K562 (cell line): ENCODE data around the gene POC1B. TPM values are rescaled to one million over a fixed set of nuclear protein-coding genes. Genes with fewer than 3 reads are reported as not detected.

Source experiments
- CAMTA2 ChIP-seq: fragments of 250-450 bp; sonication (Bioruptor Pico); conservative IDR thresholded peaks from 2 replicates; pipeline ENCODE4 v1.5.1; 2022
- COPS2 ChIP-seq: fragments of 450-650 bp; conservative IDR thresholded peaks from 2 replicates; pipeline ENCODE4 v1.6.1; 2016; ENCODE audit warnings: mild to moderate bottlenecking, moderate library complexity
- DACH1 ChIP-seq: fragments of 450-650 bp; IDR thresholded peaks from 2 replicates; pipeline ENCODE4 v1.6.1; 2018; ENCODE audit not compliant: partially characterized antibody
- DNMT1 ChIP-seq: fragments of 450-650 bp; IDR thresholded peaks from 2 replicates; pipeline ENCODE4 v1.6.1; 2016; ENCODE audit warnings: antibody characterized with exemption, mild to moderate bottlenecking
- E2F4 ChIP-seq: sonication (generic); formaldehyde crosslinking; IDR thresholded peaks from 2 replicates; pipeline ENCODE4 v1.8.0; 2022; ENCODE audit warnings: mild to moderate bottlenecking, low read depth, missing genetic modification reagents
- HDGF ChIP-seq: fragments of 450-650 bp; IDR thresholded peaks from 2 replicates; pipeline ENCODE4 v1.6.1; 2016
- IFI16 ChIP-seq: fragments of 250-450 bp; sonication (Bioruptor Pico); IDR thresholded peaks from 2 replicates; pipeline ENCODE4 v2.1.2; 2022; ENCODE audit warnings: mild to moderate bottlenecking, inconsistent platforms
- MAFG ChIP-seq: fragments of 450-650 bp; conservative IDR thresholded peaks from 2 replicates; pipeline ENCODE4 v1.6.1; 2016; ENCODE audit warnings: missing genetic modification characterization, missing compliant biosample characterization
- MAX ChIP-seq: sonication (generic); formaldehyde crosslinking; IDR thresholded peaks from 2 replicates; pipeline ENCODE4 v1.9.0; 2022; ENCODE audit warnings: mild to moderate bottlenecking, missing genetic modification reagents
- MCM2 ChIP-seq: fragments of 450-650 bp; IDR thresholded peaks from 2 replicates; pipeline ENCODE4 v1.6.1; 2017; ENCODE audit warnings: low read depth, mild to moderate bottlenecking
- MTA2 ChIP-seq: fragments of 450-650 bp; IDR thresholded peaks from 2 replicates; pipeline ENCODE4 v1.6.1; 2016; ENCODE audit warnings: low read depth
- NCOA2 ChIP-seq, 2 experiments: fragments of 450-650 bp; IDR thresholded peaks; 2 replicates each; pipeline ENCODE4 v1.6.1; 2018; ENCODE audit warnings: mild to moderate bottlenecking in 2 of 2, moderate library complexity in 1 of 2; ENCODE audit not compliant: partially characterized antibody in 2 of 2
- OTX1 ChIP-seq: fragments of 450-650 bp; formaldehyde crosslinking; IDR thresholded peaks from 2 replicates; pipeline ENCODE4 v1.4.0; 2022; ENCODE audit warnings: mild to moderate bottlenecking
- RREB1 ChIP-seq: fragments of 250-450 bp; sonication (Bioruptor Pico); IDR thresholded peaks from 2 replicates; pipeline ENCODE4 v1.4.0; 2020
- SIN3B ChIP-seq: fragments of 450-650 bp; IDR thresholded peaks from 2 replicates; pipeline ENCODE4 v1.6.1; 2017; ENCODE audit warnings: low read depth, mild to moderate bottlenecking, moderate library complexity
- SREBF2 ChIP-seq: sonication (generic); formaldehyde crosslinking; IDR thresholded peaks from 2 replicates; pipeline ENCODE4 v1.4.0; 2020; ENCODE audit warnings: mild to moderate bottlenecking, missing genetic modification reagents
- THAP12 ChIP-seq: fragments of 250-450 bp; sonication (Bioruptor Pico); IDR thresholded peaks from 2 replicates; pipeline ENCODE4 v1.9.0; 2021; ENCODE audit warnings: mild to moderate bottlenecking, inconsistent platforms
- ZNF311 ChIP-seq: fragments of 250-450 bp; sonication (Bioruptor Pico); IDR thresholded peaks from 2 replicates; pipeline ENCODE4 v1.4.0; 2020; ENCODE audit warnings: mild to moderate bottlenecking, moderate library complexity
- ZNF449 ChIP-seq: fragments of 250-450 bp; sonication (Bioruptor Pico); IDR thresholded peaks from 2 replicates; pipeline ENCODE4 v1.8.0; 2022; ENCODE audit warnings: moderate library complexity, mild to moderate bottlenecking, inconsistent platforms
- ZSCAN32 ChIP-seq: fragments of 450-650 bp; formaldehyde crosslinking; IDR thresholded peaks from 2 replicates; pipeline ENCODE4 v1.4.0; 2020; ENCODE audit warnings: mild to moderate bottlenecking, moderate library complexity
- ZZZ3 ChIP-seq: fragments of 450-650 bp; IDR thresholded peaks from 2 replicates; pipeline ENCODE4 v1.6.1; 2016; ENCODE audit warnings: antibody characterized with exemption, mild to moderate bottlenecking, moderate library complexity
- polyA plus RNA-seq, 8 experiments: library from polyadenylated mRNA; depleted of rRNA in 4 of 8; stranded (reverse) in 5 of 8; unstranded in 3 of 8; fragments of >200 nt; fragmentation: Nextera tagmentation in 2 of 8; fragmentation: Illumina TruSeq in 1 of 8; extraction: Ambion mirVana in 2 of 8; extraction: Trizol in 1 of 8; gene quantifications; 2 replicates each; pipeline versions ENCODE4 v1.2.1 to v1.2.3, GENCODE V29; 2011 to 2014; ENCODE audit warnings: inconsistent platforms in 1 of 8, missing spikeins in 1 of 8
- total RNA-seq, 7 experiments: library from RNA; depleted of rRNA in 6 of 7; stranded (reverse); fragments of >200 nt in 6 of 7; fragmentation: Illumina TruSeq in 2 of 7; extraction: Trizol in 2 of 7; gene quantifications; 2 replicates each; pipeline versions ENCODE4 v1.2.1 to v1.2.3, GENCODE V29; 2011 to 2021; ENCODE audit warnings: low replicate concordance in 1 of 7

The POC1B gene
- total and polyA plus RNA-seq, 9 of the 15 experiments (the other 6 are each of a cell fraction or from before 2014, with no cell fraction given): 4.5 to 16.1 (median 10.4) TPM

GRCh38 chr12:89540586-89540985 lies 14.7 kb upstream of the POC1B start (continued):
- TF ChIP-seq SIN3B (no peak), DACH1 (no peak), NCOA2 (IDR thresholded peaks at IDR 0.05; ENCODE audit: partially characterized antibody in 2 of 2) (no peak), COPS2 (no peak), ZNF449 (CRISPR knock-in tag) (no peak), MCM2 (no peak), DNMT1 (no peak), E2F4 (CRISPR knock-in tag) (no peak), CAMTA2 (CRISPR knock-in tag) (no peak), ZSCAN32 (CRISPR knock-in tag) (no peak), HDGF (no peak), MAX (CRISPR knock-in tag) (no peak), THAP12 (CRISPR knock-in tag) (no peak), RREB1 (CRISPR knock-in tag) (0 out of 2 replicates have a peak, but pooled peaks have one; percentile 30), MAFG (tag) (no peak), OTX1 (CRISPR knock-in tag) (no peak), ZZZ3 (no peak), SREBF2 (CRISPR knock-in tag) (no peak), ZNF311 (no peak), IFI16 (no peak), MTA2 (peak; percentile 92)
